Measurements from ENCODE around the gene SF3A1.

GRCh38 chr22:30361916-30362650 is 5.4 kb upstream of the SF3A1 start:
- TF ChIP-seq CTCF (IDR thresholded peaks at IDR 0.05) (no peak), EZH2 (IDR thresholded peaks at IDR 0.05; ENCODE audit: borderline replicate concordance, insufficient read depth, low read depth, low read length, poor library complexity, severe bottlenecking) (no peak)

All from B cell (primary cell).